ENCODE results near the gene MOBP.

DNA sequence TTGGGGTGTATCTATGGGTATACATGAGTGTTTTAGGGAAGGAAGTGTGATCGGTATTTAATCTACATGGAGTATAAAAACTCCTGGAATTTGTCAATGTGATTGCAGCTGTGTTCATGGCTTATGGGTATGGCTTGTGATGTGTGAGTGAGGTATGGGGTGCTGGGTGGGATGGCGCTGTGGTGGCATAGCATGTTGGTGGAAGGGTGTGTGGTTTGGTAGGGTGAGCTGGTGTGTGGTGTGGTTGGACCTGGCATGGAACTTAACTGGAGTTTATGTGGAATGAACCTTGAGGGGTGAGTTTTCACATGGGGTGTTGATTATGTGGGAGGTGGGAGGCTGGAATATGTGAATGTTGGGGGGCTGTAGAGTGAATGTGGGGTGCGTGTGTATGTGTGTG lies 492 bp upstream of the MOBP start:
- no peak for TF ChIP-seq POLR2A (IDR thresholded peaks at IDR 0.05; ENCODE audit: low read depth, low read length)
- TF ChIP-seq POLR2AphosphoS5 (IDR thresholded peaks at IDR 0.05; ENCODE audit: low read depth, low read length): no peak
- TF ChIP-seq TAF1 (IDR thresholded peaks at IDR 0.05; ENCODE audit: borderline replicate concordance, low read depth, low read length): no peak

Data from GM12892 (cell line).